Frontal cortex (tissue), 4 donors: ENCODE data around the gene CYTIP. TPM values are rescaled to one million over a fixed set of nuclear protein-coding genes. Genes with fewer than 3 reads are reported as not detected.
"Not testable (repeated sequence)": the region's sequence is repeated elsewhere in the genome, so short reads cannot be mapped to it uniquely, and the experiment has no call there.

ENCODE experiments used
- DNase-seq, 2 donors: peaks; one replicate each; pipeline ENCODE4 v3.0.0; 2012; ENCODE audit warnings: low spot score in 2 of 2
- FAIRE-seq: peaks from 2 replicates; lab custom pipeline; 2012; peaks lifted over from hg19 to GRCh38; lab: Jason Lieb, UNC
- total RNA-seq: library from RNA; depleted of rRNA; stranded (reverse); fragments of >200 nt; gene quantifications from one replicate; pipeline ENCODE4 v1.2.3, GENCODE V29; 2014
- donor health status: control.
- donor health status: control.
- donor health status: control.

CYTIP gene
- total RNA-seq, 1 donor from 2014 or later, result 2.9 TPM

GRCh38 chr2:157427922-157428303 is 16.0 kb downstream of the CYTIP start:
- no peak for FAIRE-seq

DNA sequence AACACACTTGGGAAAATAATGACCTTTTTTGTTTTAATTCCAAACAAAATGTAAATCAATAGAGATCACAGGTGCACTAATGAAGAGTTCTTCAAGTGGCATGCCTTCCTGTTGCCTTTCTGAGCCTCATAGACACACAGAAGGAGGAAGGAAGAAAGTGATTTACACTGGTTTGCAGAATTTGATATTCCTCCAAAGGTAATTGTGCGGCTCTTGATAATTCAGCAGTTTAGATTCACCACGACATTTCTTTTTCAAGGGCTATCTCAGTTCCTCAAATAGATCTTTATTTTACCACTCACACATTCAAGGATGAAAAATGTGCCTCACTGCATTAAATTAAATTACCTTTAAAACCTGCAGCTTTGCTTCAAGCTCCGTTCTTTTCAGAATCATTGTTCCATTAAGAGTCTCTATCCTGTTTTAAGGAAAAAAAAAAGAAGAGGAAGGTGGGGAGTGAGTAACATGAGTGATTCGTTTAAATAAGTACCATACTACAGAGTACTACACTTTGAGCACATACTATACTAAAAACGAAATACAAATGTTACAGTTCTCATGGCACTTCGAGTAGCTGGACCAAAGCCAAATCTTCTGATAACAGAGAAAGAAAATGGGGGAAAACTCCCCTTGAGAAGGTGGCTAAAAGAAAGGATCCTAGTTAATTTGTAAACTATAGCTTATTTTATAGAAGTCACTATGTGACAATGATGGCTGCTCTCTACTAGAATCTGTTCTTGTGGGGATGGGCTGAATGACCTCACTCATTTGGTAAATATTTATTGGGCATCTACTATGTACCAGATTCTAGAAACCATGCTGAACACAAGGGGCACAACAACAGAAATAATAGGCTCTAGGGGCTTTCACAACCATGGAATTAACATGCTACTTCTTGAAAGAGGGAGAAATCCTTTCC is 16.6 kb downstream of the CYTIP start:
- no peak for FAIRE-seq
- no peak for DNase-seq

More at GRCh38 chr2:157427922-157428303, 16.0 kb downstream of the CYTIP start:
- no peak for DNase-seq

- no peak for DNase-seq
- FAIRE-seq, result no peak
Measured at GRCh38 chr2:157426477-157426994, 17.4 kb downstream of the CYTIP start.

DNA sequence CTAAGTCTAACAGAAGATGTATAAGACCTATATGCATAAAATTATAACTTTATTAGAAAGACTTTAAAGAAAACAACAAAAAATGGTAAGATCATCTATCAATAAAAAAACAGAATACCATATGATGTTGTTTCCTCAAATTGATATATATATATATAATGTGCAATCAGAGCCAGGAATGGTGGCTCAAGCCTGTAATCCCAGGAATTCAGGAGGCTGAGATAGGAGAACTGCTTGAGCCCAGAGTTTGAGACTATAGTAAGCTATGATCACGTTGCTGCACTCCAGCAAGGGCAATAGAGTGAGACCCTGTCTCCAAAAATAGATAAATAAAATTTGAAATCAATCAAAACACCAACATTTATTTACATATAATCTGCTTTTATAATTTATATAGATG is 19.5 kb downstream of the CYTIP start:
- no peak for FAIRE-seq
- no peak for DNase-seq

DNA sequence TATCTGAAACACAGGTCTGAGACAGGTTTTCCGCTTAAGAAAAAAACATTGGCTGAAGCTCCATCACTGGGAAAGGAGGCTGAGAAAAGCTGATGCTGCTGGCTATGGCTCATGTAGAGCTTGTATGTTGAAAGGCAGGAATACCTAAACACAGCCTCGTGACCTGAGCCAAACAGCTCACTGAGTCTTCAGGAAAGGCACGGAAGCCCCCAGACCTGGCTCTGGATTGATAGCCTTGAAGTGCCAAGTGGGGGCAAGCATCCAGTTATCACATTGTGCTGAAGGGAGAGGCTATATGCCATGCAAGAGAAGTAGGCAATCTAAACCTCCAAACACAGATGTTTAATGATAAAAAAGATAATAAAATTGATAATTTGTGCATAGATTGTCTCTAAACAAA is 21.9 kb downstream of the CYTIP start:
- DNase-seq (no peak), FAIRE-seq (no peak)

DNA sequence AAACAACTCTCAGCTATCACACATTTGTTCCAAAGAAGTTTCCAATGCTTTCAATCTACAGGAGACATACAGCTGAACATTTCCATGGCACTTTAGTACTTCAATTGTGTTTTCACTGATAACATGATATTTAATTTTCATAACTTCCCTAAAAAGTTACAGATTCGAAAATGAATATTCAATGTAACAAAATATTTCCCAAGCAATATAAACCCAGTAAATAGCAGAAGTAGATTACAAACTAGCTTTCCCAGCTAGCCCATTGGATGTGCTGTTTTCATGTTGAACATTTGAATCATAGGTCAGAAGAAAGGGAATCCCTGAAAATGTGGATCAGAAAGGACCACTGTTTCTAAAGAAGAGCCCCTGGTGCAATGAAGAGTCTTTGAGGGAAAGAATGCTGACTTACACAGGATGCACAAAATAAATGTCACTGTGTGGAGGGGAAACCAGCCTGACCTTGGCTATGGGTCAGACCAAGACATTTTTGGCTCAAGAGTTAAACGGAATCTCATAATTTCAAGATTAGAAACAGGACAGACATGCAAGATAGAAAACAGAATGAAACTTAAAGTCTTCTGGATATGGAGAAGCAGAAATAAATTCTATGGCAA is 22.5 kb downstream of the CYTIP start:
- DNase-seq (no peak), FAIRE-seq (no peak)

- FAIRE-seq (no peak), DNase-seq (no peak)
Measured at GRCh38 chr2:157420771-157421323, 23.0 kb downstream of the CYTIP start.

GRCh38 chr2:157419031-157419575 is 24.8 kb downstream of the CYTIP start:
- DNase-seq (no peak), FAIRE-seq (no peak)

- DNase-seq (no peak), FAIRE-seq (no peak)
Measured at GRCh38 chr2:157418239-157418641, 25.6 kb downstream of the CYTIP start.

GRCh38 chr2:157415591-157416101 is 28.2 kb downstream of the CYTIP start:
- DNase-seq (no peak), FAIRE-seq (no peak)

DNA sequence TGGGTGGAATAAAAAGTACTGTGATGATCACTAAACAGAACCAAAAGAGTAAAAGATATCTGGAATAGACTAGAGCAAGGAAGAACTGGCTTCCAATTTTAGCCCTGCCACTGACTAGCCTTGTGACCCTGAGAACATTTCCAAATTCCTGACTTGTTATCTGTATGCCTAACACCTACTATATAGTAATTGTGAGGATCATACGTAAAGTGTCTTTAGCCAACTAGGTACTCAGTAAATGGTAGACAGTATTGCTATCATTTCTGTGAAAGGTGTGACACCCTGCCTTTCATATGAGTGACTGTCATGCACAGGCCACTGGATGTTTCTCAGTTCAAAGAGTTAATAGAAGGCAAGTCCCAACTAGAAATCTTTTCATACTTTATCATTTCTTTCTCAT is 29.8 kb downstream of the CYTIP start:
- no peak for DNase-seq
- FAIRE-seq, result no peak

DNA sequence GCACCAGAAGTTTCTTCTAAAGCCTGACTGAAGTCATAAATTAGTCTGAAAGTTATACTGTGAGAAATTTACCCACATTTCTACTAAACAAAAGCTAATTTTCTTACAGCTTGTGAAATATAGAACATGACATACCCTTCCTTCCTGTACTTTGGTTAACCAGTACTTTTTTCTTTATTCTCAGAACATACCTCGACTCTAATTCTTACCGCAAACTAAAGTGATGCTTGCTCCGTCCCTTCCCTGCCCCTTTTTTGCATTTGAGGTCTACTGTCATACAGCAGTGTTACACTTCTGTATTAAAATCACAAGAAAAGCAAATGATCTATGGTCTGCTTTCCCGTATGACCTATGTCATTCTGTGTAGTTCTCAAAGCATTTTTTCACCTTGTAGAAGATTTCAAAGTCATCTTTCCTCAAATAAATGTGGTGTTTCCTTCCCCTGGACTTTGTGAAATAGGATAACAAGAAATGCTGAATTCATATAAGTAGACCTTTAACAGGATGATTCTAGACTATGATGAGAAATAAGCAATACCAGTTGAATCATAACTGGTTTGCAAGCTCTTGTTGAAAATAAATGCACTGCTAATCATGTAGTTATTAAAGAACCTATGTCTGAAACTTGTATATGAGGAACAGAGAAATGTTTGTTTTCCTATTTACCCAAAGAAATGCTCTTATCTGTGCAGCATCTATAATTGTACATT is 30.4 kb downstream of the CYTIP start:
- DNase-seq, result no peak
- FAIRE-seq, result no peak

DNA sequence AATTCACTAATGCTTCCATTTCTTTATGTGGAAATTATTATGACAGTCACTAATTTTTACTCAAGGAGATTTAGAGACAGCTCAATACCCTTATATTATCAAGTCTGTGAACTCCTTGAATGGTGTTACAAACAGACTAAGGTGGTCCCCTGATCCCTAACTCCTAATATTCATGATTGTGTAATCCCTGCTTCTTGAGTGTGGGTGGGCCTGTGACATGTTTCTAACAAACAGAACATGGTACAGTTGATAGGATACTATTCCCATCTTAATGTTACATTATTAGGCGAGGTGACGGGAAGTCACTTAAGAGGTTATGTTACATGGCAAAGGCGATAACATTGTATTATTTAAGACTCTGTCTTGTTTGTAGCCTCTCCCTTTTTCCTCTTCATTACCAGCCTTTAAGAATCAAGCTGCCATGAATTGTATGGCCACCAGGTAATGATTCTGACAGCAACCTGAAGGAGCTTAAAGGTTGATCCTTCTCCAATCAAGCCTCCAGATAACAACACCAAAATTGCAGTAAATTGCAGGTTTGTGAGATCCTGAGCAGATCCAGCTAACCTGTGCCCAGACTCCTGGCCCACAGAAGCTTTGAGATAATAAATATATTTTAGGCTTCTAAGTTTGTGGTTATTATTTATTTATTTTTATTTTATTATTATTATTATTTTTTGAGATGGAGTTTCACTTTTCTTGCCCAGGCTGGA is 32.1 kb downstream of the CYTIP start:
- DNase-seq (no peak), FAIRE-seq (no peak)

DNA sequence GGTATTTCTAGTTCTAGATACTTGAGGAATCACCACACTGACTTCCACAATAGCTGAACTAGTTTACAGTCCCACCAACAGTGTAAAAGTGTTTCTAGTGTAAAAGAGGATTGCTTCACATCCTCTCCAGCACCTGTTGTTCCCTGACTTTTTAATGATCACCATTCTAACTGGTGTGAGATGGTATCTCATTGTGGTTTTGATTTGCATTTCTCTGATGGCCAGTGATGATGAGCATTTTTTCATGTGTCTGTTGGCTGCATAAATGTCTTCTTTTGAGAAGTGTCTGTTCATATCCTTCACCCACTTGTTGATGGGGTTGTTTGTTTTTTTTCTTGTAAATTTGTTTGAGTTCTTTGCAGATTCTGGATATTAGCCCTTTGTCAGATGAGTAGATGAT is 38.5 kb downstream of the CYTIP start:
- DNase-seq, FAIRE-seq: not testable (repeated sequence)

- no peak for FAIRE-seq
- no peak for DNase-seq
Measured at GRCh38 chr2:157404363-157404762, 39.5 kb downstream of the CYTIP start.

DNA sequence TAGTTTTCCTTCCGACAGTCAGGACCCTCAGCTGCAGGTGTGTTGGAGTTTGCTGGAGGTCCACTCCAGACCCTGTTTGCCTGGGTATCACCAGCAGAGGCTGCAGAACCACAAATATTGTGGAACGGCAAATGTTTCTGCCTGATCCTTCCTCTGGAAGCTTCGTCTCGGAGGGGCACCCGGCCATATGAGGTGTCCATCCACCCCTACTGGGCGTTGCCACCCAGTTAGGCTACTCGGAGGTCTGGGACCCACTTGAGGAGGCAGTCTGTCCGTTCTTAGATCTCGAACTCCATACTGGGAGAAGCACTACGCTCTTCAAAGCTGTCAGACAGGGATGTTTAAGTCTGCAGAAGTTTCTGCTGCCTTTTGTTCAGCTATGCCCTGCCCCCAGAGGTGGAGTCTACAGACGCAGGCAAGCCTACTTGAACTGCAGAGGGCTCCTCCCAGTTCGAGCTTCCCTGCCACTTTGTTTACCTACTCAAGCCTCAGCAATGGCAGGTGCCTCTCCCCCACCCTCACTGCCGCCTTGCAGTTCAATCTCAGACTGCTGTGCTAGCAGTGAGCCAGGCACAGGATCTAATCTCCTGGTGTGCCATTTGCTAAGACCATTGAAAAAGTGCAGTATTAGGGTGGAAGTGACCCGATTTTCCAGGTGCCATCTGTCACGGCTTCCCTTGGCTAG is 40.9 kb downstream of the CYTIP start:
- not testable (repeated sequence) for FAIRE-seq, DNase-seq

DNA sequence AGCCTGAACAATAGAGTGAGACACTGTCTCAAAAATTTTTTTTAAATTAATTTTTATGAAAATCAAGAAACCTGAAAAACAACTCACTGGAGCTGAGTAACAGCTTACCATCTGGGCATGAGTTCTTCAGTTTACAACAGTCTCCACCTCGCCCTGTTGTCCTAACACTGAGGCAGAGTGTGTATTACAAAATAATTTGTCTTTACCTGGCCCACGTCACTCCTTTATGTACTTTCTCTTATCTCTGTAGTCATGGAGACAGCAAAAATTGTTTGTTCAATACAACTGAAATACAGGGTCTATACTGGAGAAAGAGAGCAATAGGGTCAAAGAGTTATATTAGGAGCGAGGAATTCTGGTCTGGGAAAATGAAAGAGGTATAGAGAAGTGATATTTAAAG is 48.1 kb downstream of the CYTIP start:
- no peak for DNase-seq
- no peak for FAIRE-seq

DNA sequence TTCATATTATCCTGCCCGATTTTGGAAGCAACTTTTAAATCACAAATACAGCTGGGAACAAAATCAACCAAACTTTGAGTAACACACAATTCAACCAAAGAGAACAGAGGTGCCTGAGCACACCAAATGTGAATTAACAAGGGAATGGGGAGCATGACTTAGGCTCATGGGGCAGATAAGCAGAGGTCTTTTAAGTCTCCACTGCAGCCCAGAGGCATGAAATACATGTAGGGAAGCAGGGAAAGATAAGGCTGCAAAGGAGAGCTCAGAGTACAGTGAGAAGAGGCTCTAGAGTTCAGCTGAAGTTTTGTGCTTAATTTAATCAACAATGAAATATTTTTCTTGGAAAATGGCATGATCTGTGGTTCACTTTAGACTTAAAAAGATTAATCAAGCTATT is 49.0 kb downstream of the CYTIP start:
- DNase-seq (no peak), FAIRE-seq (no peak)

DNA sequence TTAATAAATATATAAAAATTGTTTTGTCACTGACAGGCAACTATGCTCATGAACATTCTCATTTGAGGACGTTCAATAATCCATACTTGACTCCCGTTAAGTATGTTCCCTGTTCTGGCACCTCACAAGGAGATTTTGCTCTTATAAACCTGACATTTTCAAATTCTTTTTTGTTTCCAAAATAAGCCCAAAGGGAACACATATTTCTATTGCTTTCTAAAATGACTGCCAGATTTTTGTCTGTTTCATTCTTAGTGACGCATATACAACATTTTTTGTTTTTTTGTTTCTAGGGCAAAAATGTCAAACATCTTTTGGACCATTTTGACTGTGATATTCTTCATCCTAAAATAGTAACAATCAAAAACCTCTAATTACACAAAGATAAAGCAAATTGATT is 50.5 kb downstream of the CYTIP start:
- no peak for DNase-seq
- no peak for FAIRE-seq
